Fibroblast of the aortic adventitia (primary cell): Measurements from ENCODE around the gene KCNT2. TPM values are rescaled to one million over a fixed set of nuclear protein-coding genes. Genes with fewer than 3 reads are reported as not detected.

Experiments
- DNase-seq: peaks from one replicate; pipeline ENCODE4 v3.0.0-alpha.2; 2010; ENCODE audit warnings: low read depth
- H3K4me3 ChIP-seq: 2 replicates; pipeline ENCODE4 v1.5.1; 2011; ENCODE audit warnings: low read depth, mild to moderate bottlenecking, control low read depth, low read length, moderate library complexity
- total RNA-seq: library from RNA; depleted of rRNA; stranded (reverse); fragments of >200 nt; gene quantifications from 2 replicates; pipeline ENCODE4 v1.2.3, GENCODE V29; 2012; ENCODE audit warnings: low replicate concordance
- TF ChIP-seq, protein P1 (sequence below): IDR thresholded peaks from 2 replicates; pipeline ENCODE4 v1.5.1; 2011; ENCODE audit warnings: mild to moderate bottlenecking, low read length, control low read depth, inconsistent platforms; ENCODE audit not compliant: insufficient read depth

Gene KCNT2
- total RNA-seq, 1 donor: 8.0 TPM

DNA sequence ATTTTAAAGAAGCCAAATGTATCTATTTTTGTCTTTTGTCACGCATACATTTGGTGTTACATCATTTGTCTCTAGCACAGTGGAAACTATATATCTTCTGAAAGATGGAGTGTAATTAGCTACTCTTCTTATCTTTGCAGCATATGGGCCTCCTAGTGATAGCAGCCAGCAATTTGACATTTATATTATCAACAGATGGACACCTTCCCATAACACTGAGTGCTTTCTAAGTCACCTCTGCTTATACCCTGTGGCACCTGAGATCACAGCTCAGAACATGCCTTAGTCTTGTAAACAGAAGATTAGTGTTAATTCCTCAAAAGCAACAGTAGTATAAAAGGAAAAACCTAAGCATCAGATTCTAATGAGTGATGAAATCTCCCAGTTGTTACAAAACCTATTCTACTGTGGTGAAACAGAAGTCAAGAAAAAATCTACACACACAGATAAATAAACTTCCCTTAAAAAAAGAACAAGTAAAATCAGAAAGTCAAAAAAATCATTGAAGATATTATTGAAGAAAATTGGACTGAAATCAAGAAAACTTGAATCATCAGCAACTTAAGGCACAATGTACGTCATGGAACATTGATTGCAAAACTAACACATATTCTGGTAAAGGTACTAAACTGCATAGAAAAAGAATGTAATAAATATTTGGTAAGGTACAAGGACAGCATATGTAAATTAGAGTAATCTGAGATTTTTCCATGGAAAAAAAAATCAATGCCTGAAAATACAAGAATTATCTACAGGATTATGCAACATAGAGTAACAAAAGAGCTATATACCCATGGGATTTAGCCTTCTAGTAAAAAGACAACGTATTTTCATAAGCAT lies 61.7 kb downstream of the KCNT2 start:
- no peak overlapping the region for H3K4me3 ChIP-seq
- DNase-seq: peak; percentile 76
- TF ChIP-seq, protein P1, sequence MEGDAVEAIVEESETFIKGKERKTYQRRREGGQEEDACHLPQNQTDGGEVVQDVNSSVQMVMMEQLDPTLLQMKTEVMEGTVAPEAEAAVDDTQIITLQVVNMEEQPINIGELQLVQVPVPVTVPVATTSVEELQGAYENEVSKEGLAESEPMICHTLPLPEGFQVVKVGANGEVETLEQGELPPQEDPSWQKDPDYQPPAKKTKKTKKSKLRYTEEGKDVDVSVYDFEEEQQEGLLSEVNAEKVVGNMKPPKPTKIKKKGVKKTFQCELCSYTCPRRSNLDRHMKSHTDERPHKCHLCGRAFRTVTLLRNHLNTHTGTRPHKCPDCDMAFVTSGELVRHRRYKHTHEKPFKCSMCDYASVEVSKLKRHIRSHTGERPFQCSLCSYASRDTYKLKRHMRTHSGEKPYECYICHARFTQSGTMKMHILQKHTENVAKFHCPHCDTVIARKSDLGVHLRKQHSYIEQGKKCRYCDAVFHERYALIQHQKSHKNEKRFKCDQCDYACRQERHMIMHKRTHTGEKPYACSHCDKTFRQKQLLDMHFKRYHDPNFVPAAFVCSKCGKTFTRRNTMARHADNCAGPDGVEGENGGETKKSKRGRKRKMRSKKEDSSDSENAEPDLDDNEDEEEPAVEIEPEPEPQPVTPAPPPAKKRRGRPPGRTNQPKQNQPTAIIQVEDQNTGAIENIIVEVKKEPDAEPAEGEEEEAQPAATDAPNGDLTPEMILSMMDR: no peak

DNA sequence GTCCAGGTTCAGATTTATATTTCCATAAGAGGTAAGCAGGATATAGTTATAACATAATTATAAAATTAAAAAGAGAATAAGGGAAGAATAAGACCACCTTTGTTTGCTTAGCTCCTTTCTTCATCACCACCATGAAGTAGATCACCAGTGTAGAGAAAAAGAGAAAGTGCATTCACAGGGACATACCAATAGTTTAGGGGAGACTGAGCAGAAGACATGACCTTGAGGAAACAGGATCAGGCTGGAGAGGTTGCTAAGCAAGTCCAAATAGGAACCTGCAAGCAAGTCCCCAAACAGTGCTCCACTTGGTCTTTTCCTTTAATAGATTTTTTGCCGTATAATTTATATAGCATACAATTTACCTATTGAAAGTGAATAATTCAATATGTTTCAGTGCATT lies 63.0 kb downstream of the KCNT2 start:
- no peak overlapping the region for H3K4me3 ChIP-seq
- no peak for DNase-seq
- TF ChIP-seq, protein P1: no peak

DNA sequence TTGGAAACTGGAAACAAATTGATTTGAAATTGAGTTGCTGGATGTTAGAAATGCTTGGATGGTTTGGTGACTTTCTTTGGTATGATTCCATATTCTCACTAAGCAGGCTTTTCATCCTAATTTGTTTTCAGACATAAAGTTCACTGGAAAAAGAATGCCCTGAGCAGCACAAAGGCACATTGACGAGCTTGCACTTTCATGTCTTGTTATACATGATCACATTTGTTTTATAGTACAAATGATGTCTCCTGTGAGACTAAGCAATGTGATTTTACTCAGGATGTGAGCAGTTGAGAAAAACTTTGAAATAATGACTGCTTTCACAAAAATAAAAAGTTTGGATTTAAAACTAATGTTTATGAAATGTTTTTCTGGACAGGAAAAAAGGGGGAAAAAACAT lies 63.6 kb downstream of the KCNT2 start:
- no peak overlapping the region for H3K4me3 ChIP-seq
- TF ChIP-seq, protein P1: no peak
- DNase-seq: no peak

DNA sequence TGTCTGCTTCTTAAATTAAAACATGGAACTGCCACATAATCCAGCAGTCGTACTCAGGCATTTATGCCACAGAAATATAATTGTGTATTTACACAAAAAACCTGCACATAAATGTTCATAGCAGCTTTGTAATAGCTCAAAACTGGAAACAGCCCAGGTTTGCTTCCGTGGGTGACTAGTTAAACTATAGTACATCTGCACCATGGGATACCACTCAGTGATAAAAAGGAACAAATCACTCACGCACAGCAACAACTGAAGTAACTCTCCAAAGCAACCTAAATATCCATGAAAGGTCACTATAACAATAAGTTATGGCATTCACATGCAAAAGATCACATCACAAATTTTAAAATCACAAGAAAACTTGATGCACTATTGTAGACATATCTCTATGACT lies 64.4 kb downstream of the KCNT2 start:
- TF ChIP-seq, protein P1: no peak
- no peak overlapping the region for H3K4me3 ChIP-seq
- DNase-seq: no peak

DNA sequence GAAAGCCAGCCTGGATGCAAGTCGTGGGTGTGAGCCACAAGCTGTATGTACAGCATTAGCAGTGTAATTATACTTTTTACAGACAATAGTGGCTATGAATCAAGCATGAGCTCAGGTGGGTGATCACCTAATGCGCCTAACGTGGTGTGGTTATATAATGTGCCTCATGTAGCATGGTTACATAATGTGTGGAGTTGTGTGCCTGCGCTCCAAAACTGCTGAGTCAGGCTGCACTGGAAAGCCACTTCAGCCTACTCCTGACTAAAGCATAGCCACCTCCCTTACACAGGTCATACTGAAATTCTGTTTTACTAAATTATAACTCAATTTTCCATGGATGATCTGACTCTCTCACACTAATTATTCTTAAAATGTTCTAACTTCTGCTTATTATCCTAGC lies 69.8 kb downstream of the KCNT2 start:
- no peak overlapping the region for H3K4me3 ChIP-seq
- TF ChIP-seq, protein P1: no peak
- no peak for DNase-seq

DNA sequence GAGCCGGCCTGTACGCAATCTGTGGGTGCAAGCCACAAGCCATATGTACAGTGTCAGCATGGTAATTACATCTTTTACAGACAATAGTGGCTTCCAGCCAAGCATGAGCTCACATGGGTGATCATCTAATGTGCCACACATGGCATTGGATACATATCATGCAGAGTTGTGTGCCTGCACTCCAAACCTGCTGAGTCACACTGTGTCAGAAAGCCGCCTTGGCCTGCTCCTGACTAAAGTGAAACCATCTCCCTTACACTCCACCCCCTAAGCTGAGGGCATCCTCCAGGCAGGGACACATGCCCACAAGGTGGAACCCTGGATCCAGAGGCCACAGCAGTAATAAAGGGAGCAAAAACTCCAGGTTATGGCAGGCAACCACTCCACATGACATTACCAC lies 72.5 kb downstream of the KCNT2 start:
- DNase-seq: peak; percentile 37
- TF ChIP-seq, protein P1: no peak
- H3K4me3 ChIP-seq: no peak overlapping the region
